ENCODE results near the gene HTRA3.

GRCh38 chr4:8324640-8325239 lies 55.2 kb downstream of the HTRA3 start:
- TF ChIP-seq JAZF1 (CRISPR knock-in tag; IDR thresholded peaks at IDR 0.05), result no peak
- TF ChIP-seq ZSCAN18 (CRISPR knock-in tag; IDR thresholded peaks at IDR 0.05), result no peak
- no peak for TF ChIP-seq CDX4 (CRISPR knock-in tag; IDR thresholded peaks at IDR 0.05; ENCODE audit: borderline replicate concordance)
- TF ChIP-seq CTCF (IDR thresholded peaks at IDR 0.05), result no peak
- TF ChIP-seq ERG (CRISPR knock-in tag; IDR thresholded peaks at IDR 0.05), result no peak
- no peak for TF ChIP-seq CREB1 (CRISPR knock-in tag; IDR thresholded peaks at IDR 0.05)
- TF ChIP-seq FOXJ3 (CRISPR knock-in tag; IDR thresholded peaks at IDR 0.05; ENCODE audit: borderline replicate concordance), result no peak
- TF ChIP-seq TP53 (CRISPR knock-in tag; IDR thresholded peaks at IDR 0.05), result no peak
- no peak for TF ChIP-seq ZBTB43 (CRISPR knock-in tag; IDR thresholded peaks at IDR 0.05)
- no peak for TF ChIP-seq E2F4 (CRISPR knock-in tag; IDR thresholded peaks at IDR 0.05; ENCODE audit: borderline replicate concordance, low read depth)
- no peak for TF ChIP-seq NFYB (CRISPR knock-in tag; conservative IDR thresholded peaks at IDR 0.05; ENCODE audit: low read depth)
